K562 (cell line): ENCODE data around the gene CZIB. TPM values are rescaled to one million over a fixed set of nuclear protein-coding genes. Genes with fewer than 3 reads are reported as not detected.

Source experiments
- ARID3B ChIP-seq: fragments of 250-450 bp; sonication (Bioruptor Pico); IDR thresholded peaks from 2 replicates; pipeline ENCODE4 v1.4.0; 2020; ENCODE audit warnings: borderline replicate concordance
- BHLHE40 ChIP-seq: IDR thresholded peaks from 2 replicates; pipeline ENCODE4 v1.6.1; 2011; ENCODE audit warnings: low read length, improper control_type of control experiment
- CBFB ChIP-seq: sonication (generic); formaldehyde crosslinking; IDR thresholded peaks from 2 replicates; pipeline ENCODE4 v1.4.0; 2020; ENCODE audit warnings: mild to moderate bottlenecking, missing genetic modification reagents
- CBX5 ChIP-seq: IDR thresholded peaks from 2 replicates; pipeline ENCODE4 v1.6.1; 2014; ENCODE audit warnings: low read depth, borderline replicate concordance
- FOXO4 ChIP-seq: fragments of 450-650 bp; formaldehyde crosslinking; IDR thresholded peaks from 2 replicates; pipeline ENCODE4 v1.4.0; 2020; ENCODE audit warnings: mild to moderate bottlenecking, moderate library complexity
- FOXP1 ChIP-seq: sonication (generic); formaldehyde crosslinking; IDR thresholded peaks from 2 replicates; pipeline ENCODE4 v1.8.0; 2022; ENCODE audit warnings: mild to moderate bottlenecking, missing genetic modification reagents
- GATAD2B ChIP-seq: fragments of 450-650 bp; IDR thresholded peaks from 2 replicates; pipeline ENCODE4 v1.6.1; 2017; ENCODE audit warnings: mild to moderate bottlenecking, borderline replicate concordance
- MLLT1 ChIP-seq, 2 experiments: fragments of 450-650 bp; IDR thresholded peaks; 2 replicates each; pipeline ENCODE4 v1.6.1; 2016
- NCOA1 ChIP-seq: fragments of 450-650 bp; IDR thresholded peaks from 2 replicates; pipeline ENCODE4 v1.6.1; 2016; ENCODE audit warnings: low read depth
- NR2C2 ChIP-seq, 2 experiments: fragments of 200-800 bp in 1 of 2; sonication (Bioruptor generic) in 1 of 2; sonication (generic) in 1 of 2; formaldehyde crosslinking in 1 of 2; IDR thresholded peaks; 2 replicates each; pipeline versions ENCODE4 v1.6.1 to v1.8.0; 2016 to 2022; ENCODE audit warnings: mild to moderate bottlenecking in 1 of 2, missing compliant biosample characterization in 1 of 2, missing genetic modification characterization in 1 of 2, missing genetic modification reagents in 1 of 2
- RERE ChIP-seq: sonication (generic); formaldehyde crosslinking; IDR thresholded peaks from 2 replicates; pipeline ENCODE4 v1.8.0; 2023; ENCODE audit warnings: missing genetic modification reagents, mild to moderate bottlenecking, borderline replicate concordance
- TBP ChIP-seq: optimal IDR thresholded peaks from 2 replicates; pipeline ENCODE3; 2011; ENCODE audit warnings: low read depth, low read length, improper control_type of control experiment
- ZBTB5 ChIP-seq: fragments of 450-650 bp; IDR thresholded peaks from 2 replicates; pipeline ENCODE4 v1.6.1; 2017; ENCODE audit warnings: antibody characterized with exemption
- ZFP30 ChIP-seq: fragments of 250-450 bp; sonication (Bioruptor Pico); IDR thresholded peaks from 2 replicates; pipeline ENCODE4 v1.8.0; 2022; ENCODE audit warnings: moderate library complexity, mild to moderate bottlenecking, inconsistent platforms, borderline replicate concordance
- ZNF143 ChIP-seq: sonication (generic); formaldehyde crosslinking; IDR thresholded peaks from 2 replicates; pipeline ENCODE4 v1.9.0; 2022; ENCODE audit warnings: mild to moderate bottlenecking, missing genetic modification reagents
- ZNF696 ChIP-seq: fragments of 250-450 bp; sonication (Bioruptor Pico); conservative IDR thresholded peaks from 2 replicates; pipeline ENCODE4 v1.4.0; 2020; ENCODE audit warnings: mild to moderate bottlenecking, moderate library complexity
- polyA plus RNA-seq, 8 experiments: library from polyadenylated mRNA; depleted of rRNA in 4 of 8; stranded (reverse) in 5 of 8; unstranded in 3 of 8; fragments of >200 nt; fragmentation: Nextera tagmentation in 2 of 8; fragmentation: Illumina TruSeq in 1 of 8; extraction: Ambion mirVana in 2 of 8; extraction: Trizol in 1 of 8; gene quantifications; 2 replicates each; pipeline versions ENCODE4 v1.2.1 to v1.2.3, GENCODE V29; 2011 to 2014; ENCODE audit warnings: inconsistent platforms in 1 of 8, missing spikeins in 1 of 8
- total RNA-seq, 7 experiments: library from RNA; depleted of rRNA in 6 of 7; stranded (reverse); fragments of >200 nt in 6 of 7; fragmentation: Illumina TruSeq in 2 of 7; extraction: Trizol in 2 of 7; gene quantifications; 2 replicates each; pipeline versions ENCODE4 v1.2.1 to v1.2.3, GENCODE V29; 2011 to 2021; ENCODE audit warnings: low replicate concordance in 1 of 7

Gene CZIB
- total and polyA plus RNA-seq, 9 of the 15 experiments (the other 6 are each of a cell fraction or from before 2014, with no cell fraction given) = 52.6 to 111 (median 80.0) TPM

- TF ChIP-seq FOXP1 (CRISPR knock-in tag) = peak; percentile 53; the same call in 1 of the 2 replicates
- no peak; the same call in 1 of the 2 replicates for TF ChIP-seq NCOA1
- TF ChIP-seq ZNF143 (CRISPR knock-in tag) = no peak
- peak; percentile 33 for TF ChIP-seq TBP
- TF ChIP-seq BHLHE40 = no peak
- TF ChIP-seq FOXO4 (CRISPR knock-in tag) = no peak
- TF ChIP-seq CBX5 = no peak
- TF ChIP-seq GATAD2B = no peak
- TF ChIP-seq ZFP30 (CRISPR knock-in tag) = no peak
- no peak for TF ChIP-seq ZNF696 (CRISPR knock-in tag)
- no peak for TF ChIP-seq ZBTB5
- TF ChIP-seq RERE (CRISPR knock-in tag) = no peak
- 0 out of 2 replicates have a peak, but pooled peaks have one; percentile 34 for TF ChIP-seq NR2C2 (CRISPR knock-in tag; IDR thresholded peaks at IDR 0.05)
- TF ChIP-seq NR2C2 (tag; IDR thresholded peaks at IDR 0.05) = no peak
- TF ChIP-seq CBFB (CRISPR knock-in tag) = no peak
- TF ChIP-seq MLLT1 (IDR thresholded peaks at IDR 0.05) = peak in 1 of 2 experiments; percentile 85; a peak in 1 of 4 replicates
- no peak for TF ChIP-seq ARID3B (CRISPR knock-in tag)
Measured at GRCh38 chr1:53182111-53182593, 38.3 kb downstream of the CZIB start (continued).
